AG09319 (cell line): ENCODE results near the gene HSD17B14.
"Not testable (repeated sequence)": the region's sequence is repeated elsewhere in the genome, so short reads cannot be mapped to it uniquely, and the experiment has no call there.

Experiments used
- DNase-seq: peaks from one replicate; pipeline ENCODE4 v3.0.0-alpha.2; 2010; ENCODE audit warnings: low read depth; ENCODE audit errors: extremely low read depth
- TF ChIP-seq, protein P1 (sequence below): IDR thresholded peaks from 2 replicates; pipeline ENCODE4 v1.5.1; 2011; ENCODE audit warnings: low read depth, mild to moderate bottlenecking, inconsistent platforms, low read length, moderate library complexity

The HSD17B14 gene

DNA sequence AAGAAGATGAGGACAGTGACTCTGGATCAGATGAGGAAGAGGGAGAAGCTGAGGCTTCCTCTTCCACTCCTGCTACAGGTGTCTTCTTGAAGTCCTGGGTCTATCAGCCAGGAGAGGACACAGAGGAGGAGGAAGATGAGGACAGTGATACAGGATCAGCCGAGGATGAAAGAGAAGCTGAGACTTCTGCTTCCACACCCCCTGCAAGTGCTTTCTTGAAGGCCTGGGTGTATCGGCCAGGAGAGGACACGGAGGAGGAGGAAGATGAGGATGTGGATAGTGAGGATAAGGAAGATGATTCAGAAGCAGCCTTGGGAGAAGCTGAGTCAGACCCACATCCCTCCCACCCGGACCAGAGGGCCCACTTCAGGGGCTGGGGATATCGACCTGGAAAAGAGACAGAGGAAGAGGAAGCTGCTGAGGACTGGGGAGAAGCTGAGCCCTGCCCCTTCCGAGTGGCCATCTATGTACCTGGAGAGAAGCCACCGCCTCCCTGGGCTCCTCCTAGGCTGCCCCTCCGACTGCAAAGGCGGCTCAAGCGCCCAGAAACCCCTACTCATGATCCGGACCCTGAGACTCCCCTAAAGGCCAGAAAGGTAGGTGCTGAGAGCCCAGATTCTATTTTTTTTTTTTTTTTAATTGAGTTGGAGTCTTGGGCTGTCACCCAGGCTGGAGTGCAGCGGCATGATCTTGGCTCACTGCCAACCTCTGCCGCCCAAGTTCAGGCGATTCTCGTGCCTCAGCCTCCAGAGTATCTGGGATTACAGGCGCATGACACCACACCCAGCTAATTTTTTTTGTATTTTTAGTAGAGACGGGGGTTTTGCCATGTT is 38.2 kb upstream of the HSD17B14 start:
- TF ChIP-seq, protein P1, sequence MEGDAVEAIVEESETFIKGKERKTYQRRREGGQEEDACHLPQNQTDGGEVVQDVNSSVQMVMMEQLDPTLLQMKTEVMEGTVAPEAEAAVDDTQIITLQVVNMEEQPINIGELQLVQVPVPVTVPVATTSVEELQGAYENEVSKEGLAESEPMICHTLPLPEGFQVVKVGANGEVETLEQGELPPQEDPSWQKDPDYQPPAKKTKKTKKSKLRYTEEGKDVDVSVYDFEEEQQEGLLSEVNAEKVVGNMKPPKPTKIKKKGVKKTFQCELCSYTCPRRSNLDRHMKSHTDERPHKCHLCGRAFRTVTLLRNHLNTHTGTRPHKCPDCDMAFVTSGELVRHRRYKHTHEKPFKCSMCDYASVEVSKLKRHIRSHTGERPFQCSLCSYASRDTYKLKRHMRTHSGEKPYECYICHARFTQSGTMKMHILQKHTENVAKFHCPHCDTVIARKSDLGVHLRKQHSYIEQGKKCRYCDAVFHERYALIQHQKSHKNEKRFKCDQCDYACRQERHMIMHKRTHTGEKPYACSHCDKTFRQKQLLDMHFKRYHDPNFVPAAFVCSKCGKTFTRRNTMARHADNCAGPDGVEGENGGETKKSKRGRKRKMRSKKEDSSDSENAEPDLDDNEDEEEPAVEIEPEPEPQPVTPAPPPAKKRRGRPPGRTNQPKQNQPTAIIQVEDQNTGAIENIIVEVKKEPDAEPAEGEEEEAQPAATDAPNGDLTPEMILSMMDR = no peak

DNA sequence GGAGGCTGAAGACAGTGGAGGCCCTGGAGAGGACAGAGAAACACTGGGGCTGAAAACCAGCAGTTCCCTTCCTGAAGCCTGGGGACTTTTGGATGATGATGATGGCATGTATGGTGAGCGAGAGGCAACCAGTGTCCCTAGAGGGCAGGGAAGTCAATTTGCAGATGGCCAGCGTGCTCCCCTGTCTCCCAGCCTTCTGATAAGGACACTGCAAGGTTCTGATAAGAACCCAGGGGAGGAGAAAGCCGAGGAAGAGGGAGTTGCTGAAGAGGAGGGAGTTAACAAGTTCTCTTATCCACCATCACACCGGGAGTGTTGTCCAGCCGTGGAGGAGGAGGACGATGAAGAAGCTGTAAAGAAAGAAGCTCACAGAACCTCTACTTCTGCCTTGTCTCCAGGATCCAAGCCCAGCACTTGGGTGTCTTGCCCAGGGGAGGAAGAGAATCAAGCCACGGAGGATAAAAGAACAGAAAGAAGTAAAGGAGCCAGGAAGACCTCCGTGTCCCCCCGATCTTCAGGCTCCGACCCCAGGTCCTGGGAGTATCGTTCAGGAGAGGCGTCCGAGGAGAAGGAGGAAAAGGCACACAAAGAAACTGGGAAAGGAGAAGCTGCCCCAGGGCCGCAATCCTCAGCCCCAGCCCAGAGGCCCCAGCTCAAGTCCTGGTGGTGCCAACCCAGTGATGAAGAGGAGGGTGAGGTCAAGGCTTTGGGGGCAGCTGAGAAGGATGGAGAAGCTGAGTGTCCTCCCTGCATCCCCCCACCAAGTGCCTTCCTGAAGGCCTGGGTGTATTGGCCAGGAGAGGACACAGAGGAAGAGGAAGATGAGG is 37.4 kb upstream of the HSD17B14 start:
- TF ChIP-seq, protein P1 = no peak
- no peak for DNase-seq

More for the DNA sequence above, 38.2 kb upstream of the HSD17B14 start:
- no peak for DNase-seq

DNA sequence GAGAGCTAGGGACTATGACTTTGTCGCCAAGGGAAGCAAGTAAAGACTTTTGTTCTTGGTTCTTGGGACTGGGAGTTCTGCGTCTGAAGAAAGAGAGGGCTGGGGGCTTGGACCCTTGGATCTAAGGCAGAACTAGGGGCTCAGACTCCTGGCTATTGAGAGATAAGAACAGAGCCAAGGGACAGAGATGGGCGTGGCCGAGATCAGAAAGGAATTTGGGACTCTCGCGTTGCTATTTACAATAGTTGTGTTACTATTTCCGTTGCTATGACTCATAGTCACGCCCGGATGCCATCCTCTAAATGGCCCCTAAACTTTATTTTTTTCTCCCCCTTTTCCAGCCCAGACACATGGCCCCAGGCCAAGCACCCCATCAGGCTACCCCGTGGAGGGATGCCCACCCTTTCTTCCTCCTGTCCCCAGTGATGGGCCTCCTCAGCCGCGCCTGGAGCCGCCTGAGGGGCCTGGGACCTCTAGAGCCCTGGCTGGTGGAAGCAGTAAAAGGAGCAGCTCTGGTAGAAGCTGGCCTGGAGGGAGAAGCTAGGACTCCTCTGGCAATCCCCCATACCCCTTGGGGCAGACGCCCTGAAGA is 36.7 kb upstream of the HSD17B14 start:
- peak; percentile 89 for DNase-seq
- TF ChIP-seq, protein P1 = no peak

DNA sequence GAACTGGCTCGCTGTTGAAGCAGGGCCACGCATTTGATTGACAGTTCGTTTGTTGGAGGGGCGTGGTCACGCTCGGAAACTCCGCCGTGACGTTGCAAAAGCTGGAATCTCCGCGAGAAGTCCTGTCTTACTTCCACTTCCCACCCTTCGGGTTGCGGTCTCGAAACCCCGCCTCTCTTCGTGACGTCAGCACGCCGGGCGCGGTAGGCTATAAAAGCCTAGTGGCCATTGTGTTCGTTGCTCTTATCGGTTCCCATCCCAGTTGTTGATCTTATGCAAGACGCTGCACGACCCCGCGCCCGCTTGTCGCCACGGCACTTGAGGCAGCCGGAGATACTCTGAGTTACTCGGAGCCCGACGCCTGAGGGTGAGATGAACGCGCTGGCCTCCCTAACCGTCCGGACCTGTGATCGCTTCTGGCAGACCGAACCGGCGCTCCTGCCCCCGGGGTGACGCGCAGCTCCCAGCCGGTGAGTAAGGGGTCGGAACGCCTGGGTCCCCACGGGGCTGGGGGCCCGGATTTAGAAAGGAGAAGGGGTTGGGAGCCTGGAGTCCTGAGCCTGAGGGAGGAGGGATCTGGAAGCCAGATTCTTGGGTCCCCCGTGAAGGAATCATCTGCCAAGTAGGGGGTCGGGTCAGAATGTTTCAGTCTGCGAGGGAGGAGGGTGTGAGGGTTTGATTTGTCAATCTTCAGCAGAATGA is 36.0 kb upstream of the HSD17B14 start, which contains the start of gene PPP1R15A:
PPP1R15A (plus strand) TSS at position 240 of the 702 bp plus-strand sequence. CDS start 813 bp downstream, outside the sequence.
- peak; percentile 97 for DNase-seq
- TF ChIP-seq, protein P1 = no peak

DNA sequence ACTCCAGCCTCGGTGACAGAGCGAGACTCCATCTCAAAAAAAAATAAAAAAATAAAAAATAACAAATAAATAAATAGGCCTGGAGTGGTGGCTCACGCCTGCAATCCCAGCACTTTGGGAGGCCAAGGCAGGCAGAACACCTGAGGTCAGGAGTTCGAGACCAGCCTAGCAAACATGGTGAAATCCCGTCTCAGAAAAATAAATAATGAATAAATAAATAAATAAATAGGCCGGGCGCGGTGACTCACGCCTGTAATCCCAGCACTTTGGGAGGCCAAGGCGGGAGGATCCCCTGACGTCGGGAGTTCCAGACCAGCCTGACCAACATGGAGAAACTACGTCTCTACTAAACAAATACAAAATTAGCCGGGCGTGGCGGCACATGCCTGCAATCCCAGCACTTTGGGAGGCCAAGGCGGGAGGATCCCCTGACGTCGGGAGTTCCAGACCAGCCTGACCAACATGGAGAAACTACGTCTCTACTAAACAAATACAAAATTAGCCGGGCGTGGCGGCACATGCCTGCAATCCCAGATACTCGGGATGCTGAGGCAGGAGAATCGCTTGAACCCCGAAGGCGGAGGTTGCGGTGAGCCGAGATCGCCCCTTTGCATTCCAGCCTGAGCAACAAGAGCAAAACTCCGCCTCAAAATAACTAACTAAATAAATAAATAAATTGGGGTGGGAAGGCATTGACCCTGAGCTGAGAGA is 35.3 kb upstream of the HSD17B14 start:
- DNase-seq = not testable (repeated sequence)

DNA sequence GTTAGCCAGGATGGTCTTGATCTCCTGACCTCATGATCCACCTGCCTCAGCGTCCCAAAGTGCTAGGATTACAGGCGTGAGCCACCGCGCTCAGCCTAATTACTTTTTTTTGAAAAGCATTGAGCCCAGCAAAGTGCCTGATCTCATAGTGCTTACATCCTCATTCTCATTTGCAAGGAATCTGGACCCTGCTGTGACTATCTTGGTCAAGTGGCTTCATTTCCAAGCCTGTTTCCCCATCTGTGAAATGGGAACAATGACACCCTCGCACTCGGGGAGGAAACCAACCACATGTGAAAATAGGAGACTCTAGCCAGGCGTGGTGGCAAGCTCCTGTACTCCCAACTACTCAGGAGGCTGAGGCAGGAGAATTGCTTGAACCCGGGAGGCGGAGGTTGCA is 33.8 kb upstream of the HSD17B14 start:
- DNase-seq = no peak
- TF ChIP-seq, protein P1 = no peak
